ENCODE data around the gene PDSS2. TPM values are rescaled to one million over a fixed set of nuclear protein-coding genes. Genes with fewer than 3 reads are reported as not detected.

PDSS2 gene
- total and polyA plus RNA-seq, 4 donors = 10.5 to 20.9 (median 16.0) TPM

DNA sequence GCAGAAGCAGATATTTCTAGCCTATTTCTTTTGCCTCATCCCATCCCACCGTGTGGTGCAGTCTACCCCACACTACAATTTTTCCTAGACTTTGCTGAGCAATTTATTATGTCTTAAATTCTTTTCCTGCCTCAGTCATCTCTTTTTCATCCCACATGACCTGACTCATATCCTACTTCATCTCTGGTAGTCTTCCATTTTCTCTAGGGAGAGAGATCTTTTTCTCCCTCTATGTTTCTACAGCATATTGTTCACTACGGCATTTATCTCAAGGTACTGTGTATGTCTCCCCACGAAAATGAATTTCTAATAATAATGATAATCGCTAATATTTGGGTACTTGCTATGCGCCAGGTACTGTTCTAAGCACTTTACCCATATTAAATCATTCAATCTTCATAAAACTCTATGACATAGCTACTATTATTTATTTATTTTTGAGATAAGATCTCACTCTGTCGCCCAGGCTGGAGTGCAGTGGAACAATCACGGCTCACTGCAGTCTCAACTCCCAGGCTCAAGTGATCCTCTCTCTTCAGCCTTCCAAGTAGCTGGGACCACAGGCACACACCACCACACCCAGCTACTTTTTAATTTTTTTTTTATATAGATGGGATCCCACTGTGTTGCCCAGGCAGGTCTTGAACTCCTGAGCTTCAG, 15.6 kb downstream of the PDSS2 start:
- no peak overlapping the region for H3K27ac ChIP-seq (ENCODE audit: low read depth in 1 of 2, low read length in 2 of 2)
- H3K4me3 ChIP-seq (ENCODE audit: low read depth in 1 of 3, low read length in 3 of 3) = no peak overlapping the region
- peaks cover 4 to 10% (median 6%) of the 10 kb centered on the region in 4 donors for H3K9me3 ChIP-seq (ENCODE audit: control insufficient read depth in 4 of 4, low read length in 3 of 4)
- WGBS = 96% methylated on average over 7 of the region's 7 CpGs
- no peaks in the 10 kb centered on the region for H3K36me3 ChIP-seq (ENCODE audit: control insufficient read depth in 4 of 4, insufficient read depth in 3 of 4, low read depth in 1 of 4, low read length in 3 of 4)
- no peak for TF ChIP-seq RAD21 (IDR thresholded peaks at IDR 0.05)
- TF ChIP-seq, protein P1, sequence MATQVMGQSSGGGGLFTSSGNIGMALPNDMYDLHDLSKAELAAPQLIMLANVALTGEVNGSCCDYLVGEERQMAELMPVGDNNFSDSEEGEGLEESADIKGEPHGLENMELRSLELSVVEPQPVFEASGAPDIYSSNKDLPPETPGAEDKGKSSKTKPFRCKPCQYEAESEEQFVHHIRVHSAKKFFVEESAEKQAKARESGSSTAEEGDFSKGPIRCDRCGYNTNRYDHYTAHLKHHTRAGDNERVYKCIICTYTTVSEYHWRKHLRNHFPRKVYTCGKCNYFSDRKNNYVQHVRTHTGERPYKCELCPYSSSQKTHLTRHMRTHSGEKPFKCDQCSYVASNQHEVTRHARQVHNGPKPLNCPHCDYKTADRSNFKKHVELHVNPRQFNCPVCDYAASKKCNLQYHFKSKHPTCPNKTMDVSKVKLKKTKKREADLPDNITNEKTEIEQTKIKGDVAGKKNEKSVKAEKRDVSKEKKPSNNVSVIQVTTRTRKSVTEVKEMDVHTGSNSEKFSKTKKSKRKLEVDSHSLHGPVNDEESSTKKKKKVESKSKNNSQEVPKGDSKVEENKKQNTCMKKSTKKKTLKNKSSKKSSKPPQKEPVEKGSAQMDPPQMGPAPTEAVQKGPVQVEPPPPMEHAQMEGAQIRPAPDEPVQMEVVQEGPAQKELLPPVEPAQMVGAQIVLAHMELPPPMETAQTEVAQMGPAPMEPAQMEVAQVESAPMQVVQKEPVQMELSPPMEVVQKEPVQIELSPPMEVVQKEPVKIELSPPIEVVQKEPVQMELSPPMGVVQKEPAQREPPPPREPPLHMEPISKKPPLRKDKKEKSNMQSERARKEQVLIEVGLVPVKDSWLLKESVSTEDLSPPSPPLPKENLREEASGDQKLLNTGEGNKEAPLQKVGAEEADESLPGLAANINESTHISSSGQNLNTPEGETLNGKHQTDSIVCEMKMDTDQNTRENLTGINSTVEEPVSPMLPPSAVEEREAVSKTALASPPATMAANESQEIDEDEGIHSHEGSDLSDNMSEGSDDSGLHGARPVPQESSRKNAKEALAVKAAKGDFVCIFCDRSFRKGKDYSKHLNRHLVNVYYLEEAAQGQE (IDR thresholded peaks at IDR 0.05) = no peak
- no peak for TF ChIP-seq HNF4G (IDR thresholded peaks at IDR 0.05)
- TF ChIP-seq HNF4A (conservative IDR thresholded peaks at IDR 0.05) = no peak
- no peak for TF ChIP-seq JUND (IDR thresholded peaks at IDR 0.05)
- TF ChIP-seq SP1 (IDR thresholded peaks at IDR 0.05) = no peak
- TF ChIP-seq, protein P2, sequence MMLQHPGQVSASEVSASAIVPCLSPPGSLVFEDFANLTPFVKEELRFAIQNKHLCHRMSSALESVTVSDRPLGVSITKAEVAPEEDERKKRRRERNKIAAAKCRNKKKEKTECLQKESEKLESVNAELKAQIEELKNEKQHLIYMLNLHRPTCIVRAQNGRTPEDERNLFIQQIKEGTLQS (IDR thresholded peaks at IDR 0.05) = no peak
- TF ChIP-seq, protein P3, sequence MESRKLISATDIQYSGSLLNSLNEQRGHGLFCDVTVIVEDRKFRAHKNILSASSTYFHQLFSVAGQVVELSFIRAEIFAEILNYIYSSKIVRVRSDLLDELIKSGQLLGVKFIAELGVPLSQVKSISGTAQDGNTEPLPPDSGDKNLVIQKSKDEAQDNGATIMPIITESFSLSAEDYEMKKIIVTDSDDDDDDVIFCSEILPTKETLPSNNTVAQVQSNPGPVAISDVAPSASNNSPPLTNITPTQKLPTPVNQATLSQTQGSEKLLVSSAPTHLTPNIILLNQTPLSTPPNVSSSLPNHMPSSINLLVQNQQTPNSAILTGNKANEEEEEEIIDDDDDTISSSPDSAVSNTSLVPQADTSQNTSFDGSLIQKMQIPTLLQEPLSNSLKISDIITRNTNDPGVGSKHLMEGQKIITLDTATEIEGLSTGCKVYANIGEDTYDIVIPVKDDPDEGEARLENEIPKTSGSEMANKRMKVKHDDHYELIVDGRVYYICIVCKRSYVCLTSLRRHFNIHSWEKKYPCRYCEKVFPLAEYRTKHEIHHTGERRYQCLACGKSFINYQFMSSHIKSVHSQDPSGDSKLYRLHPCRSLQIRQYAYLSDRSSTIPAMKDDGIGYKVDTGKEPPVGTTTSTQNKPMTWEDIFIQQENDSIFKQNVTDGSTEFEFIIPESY (IDR thresholded peaks at IDR 0.05) = no peak
- H3K4me1 ChIP-seq (ENCODE audit: control insufficient read depth in 4 of 4, insufficient read depth in 4 of 4, low read length in 3 of 4) = no peaks in the 10 kb centered on the region
- H3K9ac ChIP-seq (ENCODE audit: low read depth in 1 of 2, low read length in 2 of 2) = no peak overlapping the region
- DNase-seq (ENCODE audit: low spot score) = no peak
- H3K27me3 ChIP-seq (ENCODE audit: control insufficient read depth in 4 of 4, insufficient read depth in 4 of 4, low read length in 3 of 4) = no peaks in the 10 kb centered on the region

DNA sequence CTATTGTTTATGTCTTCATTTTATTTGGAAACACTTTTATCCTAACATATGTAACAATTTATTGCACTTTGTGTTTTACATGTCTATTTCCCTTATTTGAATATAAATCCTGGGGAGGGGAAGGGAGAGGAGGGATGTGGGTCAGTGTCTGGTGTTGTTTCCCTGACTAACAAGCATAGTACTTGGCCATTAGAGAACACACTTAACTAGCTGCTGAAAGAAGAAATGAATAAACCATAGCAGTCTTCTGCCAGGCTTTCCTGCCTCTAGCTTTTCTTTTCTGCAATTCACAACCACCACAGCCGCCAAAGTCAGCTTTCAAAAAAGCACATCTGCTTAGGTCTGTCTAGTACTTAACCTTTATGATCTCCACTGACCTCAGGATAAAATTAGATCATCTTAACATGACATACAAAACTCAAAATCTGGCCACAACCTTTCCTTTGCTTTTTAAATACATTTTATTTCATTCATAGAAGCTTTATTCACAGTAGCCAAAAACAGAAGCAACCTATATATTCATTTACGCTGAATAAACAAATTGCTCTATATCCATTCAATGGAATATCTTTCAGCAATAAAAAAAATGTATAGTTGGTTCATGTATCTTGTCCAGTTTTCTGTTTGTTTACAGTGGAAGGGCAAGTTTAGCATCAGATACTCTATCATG, 16.3 kb downstream of the PDSS2 start:
- no peak for DNase-seq (ENCODE audit: low spot score)
- Histone ChIP-seq H3K4me1 (ENCODE audit: control insufficient read depth in 4 of 4, insufficient read depth in 4 of 4, low read length in 3 of 4) (no peaks in the 10 kb centered on the region), H3K27me3 (ENCODE audit: control insufficient read depth in 4 of 4, insufficient read depth in 4 of 4, low read length in 3 of 4) (no peaks in the 10 kb centered on the region), H3K36me3 (ENCODE audit: control insufficient read depth in 4 of 4, insufficient read depth in 3 of 4, low read depth in 1 of 4, low read length in 3 of 4) (no peaks in the 10 kb centered on the region), H3K9me3 (ENCODE audit: control insufficient read depth in 4 of 4, low read length in 3 of 4) (peaks cover 4 to 9% (median 6%) of the 10 kb centered on the region in 4 donors), H3K4me3 (ENCODE audit: low read depth in 1 of 3, low read length in 3 of 3) (no peak overlapping the region), H3K27ac (ENCODE audit: low read depth in 1 of 2, low read length in 2 of 2) (no peak overlapping the region), H3K9ac (ENCODE audit: low read depth in 1 of 2, low read length in 2 of 2) (no peak overlapping the region)
- 95% methylated on average over 2 of the region's 2 CpGs for WGBS
- TF ChIP-seq FOXA2 (IDR thresholded peaks at IDR 0.05) (no peak), RAD21 (IDR thresholded peaks at IDR 0.05) (no peak), TAF1 (conservative IDR thresholded peaks at IDR 0.05) (no peak), EGR1 (IDR thresholded peaks at IDR 0.05; ENCODE audit: low read depth in 2 of 2) (no peak), RXRA (IDR thresholded peaks at IDR 0.05) (no peak), YY1 (IDR thresholded peaks at IDR 0.05) (no peak), SP1 (IDR thresholded peaks at IDR 0.05) (no peak), HNF4A (conservative IDR thresholded peaks at IDR 0.05) (no peak), NR2F2 (IDR thresholded peaks at IDR 0.05) (no peak), FOXA1 (IDR thresholded peaks at IDR 0.05) (no peak), JUND (IDR thresholded peaks at IDR 0.05) (no peak), HNF4G (IDR thresholded peaks at IDR 0.05) (no peak)
- TF ChIP-seq, protein P4, sequence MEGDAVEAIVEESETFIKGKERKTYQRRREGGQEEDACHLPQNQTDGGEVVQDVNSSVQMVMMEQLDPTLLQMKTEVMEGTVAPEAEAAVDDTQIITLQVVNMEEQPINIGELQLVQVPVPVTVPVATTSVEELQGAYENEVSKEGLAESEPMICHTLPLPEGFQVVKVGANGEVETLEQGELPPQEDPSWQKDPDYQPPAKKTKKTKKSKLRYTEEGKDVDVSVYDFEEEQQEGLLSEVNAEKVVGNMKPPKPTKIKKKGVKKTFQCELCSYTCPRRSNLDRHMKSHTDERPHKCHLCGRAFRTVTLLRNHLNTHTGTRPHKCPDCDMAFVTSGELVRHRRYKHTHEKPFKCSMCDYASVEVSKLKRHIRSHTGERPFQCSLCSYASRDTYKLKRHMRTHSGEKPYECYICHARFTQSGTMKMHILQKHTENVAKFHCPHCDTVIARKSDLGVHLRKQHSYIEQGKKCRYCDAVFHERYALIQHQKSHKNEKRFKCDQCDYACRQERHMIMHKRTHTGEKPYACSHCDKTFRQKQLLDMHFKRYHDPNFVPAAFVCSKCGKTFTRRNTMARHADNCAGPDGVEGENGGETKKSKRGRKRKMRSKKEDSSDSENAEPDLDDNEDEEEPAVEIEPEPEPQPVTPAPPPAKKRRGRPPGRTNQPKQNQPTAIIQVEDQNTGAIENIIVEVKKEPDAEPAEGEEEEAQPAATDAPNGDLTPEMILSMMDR (IDR thresholded peaks at IDR 0.05; ENCODE audit: low read depth, low read length, missing input control) = no peak
- TF ChIP-seq, protein P5, sequence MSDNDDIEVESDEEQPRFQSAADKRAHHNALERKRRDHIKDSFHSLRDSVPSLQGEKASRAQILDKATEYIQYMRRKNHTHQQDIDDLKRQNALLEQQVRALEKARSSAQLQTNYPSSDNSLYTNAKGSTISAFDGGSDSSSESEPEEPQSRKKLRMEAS (IDR thresholded peaks at IDR 0.05) = no peak
- TF ChIP-seq, protein P3 (IDR thresholded peaks at IDR 0.05) = no peak
- TF ChIP-seq, protein P1 (IDR thresholded peaks at IDR 0.05) = no peak
